Activated B cell treated with CpG ODN at 0.5 μM for 24 hours (primary cell): ENCODE measurements around the gene KRT7. TPM values are rescaled to one million over a fixed set of nuclear protein-coding genes. Genes with fewer than 3 reads are reported as not detected.

Source experiments
- ATAC-seq: fragments of 200-7000 bp; cut with Tn5 transposase; one replicate; pipeline ENCODE4 v1.10.0; 2021; ENCODE audit warnings: low read depth, mild to moderate bottlenecking, moderate library complexity
- CTCF ChIA-PET: fragments of 350-600 bp; sonication (Branson Sonifier 250); formaldehyde crosslinking; loops from one replicate; lab custom pipeline; 2021; ENCODE audit warnings: antibody characterized with exemption; lab: Charles Lee
- POLR2A ChIA-PET: fragments of 350-600 bp; sonication (Branson Sonifier 250); formaldehyde crosslinking; loops from one replicate; lab custom pipeline; 2021; ENCODE audit warnings: antibody characterized with exemption; lab: Charles Lee
- DNase-seq: peaks from one replicate; pipeline ENCODE4 v3.0.0; 2022
- H3K27ac Mint-ChIP-seq: one replicate; pipeline ENCODE4 v1.8.0; 2020; ENCODE audit warnings: mixed read lengths
- H3K27me3 Mint-ChIP-seq: one replicate; pipeline ENCODE4 v1.8.0; 2021; ENCODE audit warnings: mixed read lengths
- H3K36me3 Mint-ChIP-seq: one replicate; pipeline ENCODE4 v1.8.0; 2021; ENCODE audit warnings: low read depth, mixed read lengths
- H3K4me1 Mint-ChIP-seq: one replicate; pipeline ENCODE4 v1.8.0; 2021; ENCODE audit warnings: mixed read lengths
- H3K4me3 Mint-ChIP-seq: one replicate; pipeline ENCODE4 v1.8.0; 2020; ENCODE audit warnings: mild to moderate bottlenecking, mixed read lengths
- H3K9me3 Mint-ChIP-seq: one replicate; pipeline ENCODE4 v1.8.0; 2020; ENCODE audit warnings: mixed read lengths
- intact Hi-C: fragments of 100-400 bp; cut with micrococcal nuclease; formaldehyde crosslinking; loops from one replicate; pipeline ENCODE4 v1.15.1; 2024
- total RNA-seq: library from RNA; stranded (reverse); gene quantifications from 2 replicates; pipeline ENCODE4 v1.2.3, GENCODE V29; 2022
- TF ChIP-seq, protein P1 (sequence below): fragments of 200-600 bp; IDR thresholded peaks from one replicate; pipeline ENCODE4 v1.8.0; 2022; ENCODE audit warnings: antibody characterized with exemption, mild to moderate bottlenecking

KRT7 gene
- total RNA-seq, 1 donor from 2014 or later = 1.1 TPM

DNA sequence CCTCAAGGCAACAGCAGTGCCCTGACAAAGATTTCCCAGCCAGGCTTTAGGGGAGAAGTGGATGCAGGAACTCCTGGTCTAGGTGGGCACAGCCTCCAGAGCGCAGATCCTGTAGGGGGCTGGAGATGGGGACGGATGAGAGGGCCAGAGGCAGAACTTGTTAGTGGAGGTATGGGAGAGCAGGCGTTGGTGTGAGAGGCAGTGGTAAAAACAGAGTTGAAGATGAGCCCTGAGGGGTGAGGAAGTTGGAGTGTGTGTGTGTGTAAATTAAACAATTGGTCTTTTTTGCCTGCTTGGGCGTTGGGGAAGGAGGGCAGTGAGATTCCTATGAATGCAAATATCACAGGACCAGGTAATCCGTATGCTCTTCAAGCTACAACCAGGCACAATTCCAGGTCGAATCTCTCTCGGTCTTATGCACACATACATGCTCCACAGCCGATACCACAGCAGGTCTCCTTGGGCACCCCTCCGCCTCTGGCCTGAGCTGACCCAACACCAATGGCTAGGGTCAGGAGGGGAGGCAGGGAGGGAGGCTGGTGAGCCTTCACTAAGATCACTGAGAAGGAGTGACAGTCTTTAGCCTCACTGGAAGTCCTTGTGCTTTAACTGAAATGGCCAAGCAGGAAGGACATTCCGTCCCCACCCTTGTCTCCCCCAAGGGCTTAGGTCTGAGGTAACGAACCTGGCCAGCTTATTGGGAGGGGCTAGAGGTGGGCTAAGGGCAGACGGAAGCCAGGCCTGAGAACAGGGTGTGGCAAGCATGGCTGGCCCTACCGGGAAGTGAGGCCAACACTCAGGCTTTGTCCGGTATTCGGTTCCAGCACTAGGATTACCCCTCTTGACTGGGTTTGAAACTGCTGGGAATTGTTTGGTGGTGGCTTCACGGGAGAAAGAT lies 1.5 kb upstream of the KRT7 start:
- TF ChIP-seq, protein P1, sequence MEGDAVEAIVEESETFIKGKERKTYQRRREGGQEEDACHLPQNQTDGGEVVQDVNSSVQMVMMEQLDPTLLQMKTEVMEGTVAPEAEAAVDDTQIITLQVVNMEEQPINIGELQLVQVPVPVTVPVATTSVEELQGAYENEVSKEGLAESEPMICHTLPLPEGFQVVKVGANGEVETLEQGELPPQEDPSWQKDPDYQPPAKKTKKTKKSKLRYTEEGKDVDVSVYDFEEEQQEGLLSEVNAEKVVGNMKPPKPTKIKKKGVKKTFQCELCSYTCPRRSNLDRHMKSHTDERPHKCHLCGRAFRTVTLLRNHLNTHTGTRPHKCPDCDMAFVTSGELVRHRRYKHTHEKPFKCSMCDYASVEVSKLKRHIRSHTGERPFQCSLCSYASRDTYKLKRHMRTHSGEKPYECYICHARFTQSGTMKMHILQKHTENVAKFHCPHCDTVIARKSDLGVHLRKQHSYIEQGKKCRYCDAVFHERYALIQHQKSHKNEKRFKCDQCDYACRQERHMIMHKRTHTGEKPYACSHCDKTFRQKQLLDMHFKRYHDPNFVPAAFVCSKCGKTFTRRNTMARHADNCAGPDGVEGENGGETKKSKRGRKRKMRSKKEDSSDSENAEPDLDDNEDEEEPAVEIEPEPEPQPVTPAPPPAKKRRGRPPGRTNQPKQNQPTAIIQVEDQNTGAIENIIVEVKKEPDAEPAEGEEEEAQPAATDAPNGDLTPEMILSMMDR = no peak
- Mint-ChIP-seq H3K4me1 (no peaks in the 10 kb centered on the region), H3K27me3 (peaks cover 43% of the 10 kb centered on the region), H3K9me3 (no peaks in the 10 kb centered on the region), H3K36me3 (no peaks in the 10 kb centered on the region), H3K27ac (no peak overlapping the region), H3K4me3 (no peak overlapping the region)
- intact Hi-C loops = no loop called here
- ATAC-seq (no peak), DNase-seq (no peak)
- POLR2A ChIA-PET = no interaction called here
- CTCF ChIA-PET = no interaction called here

DNA sequence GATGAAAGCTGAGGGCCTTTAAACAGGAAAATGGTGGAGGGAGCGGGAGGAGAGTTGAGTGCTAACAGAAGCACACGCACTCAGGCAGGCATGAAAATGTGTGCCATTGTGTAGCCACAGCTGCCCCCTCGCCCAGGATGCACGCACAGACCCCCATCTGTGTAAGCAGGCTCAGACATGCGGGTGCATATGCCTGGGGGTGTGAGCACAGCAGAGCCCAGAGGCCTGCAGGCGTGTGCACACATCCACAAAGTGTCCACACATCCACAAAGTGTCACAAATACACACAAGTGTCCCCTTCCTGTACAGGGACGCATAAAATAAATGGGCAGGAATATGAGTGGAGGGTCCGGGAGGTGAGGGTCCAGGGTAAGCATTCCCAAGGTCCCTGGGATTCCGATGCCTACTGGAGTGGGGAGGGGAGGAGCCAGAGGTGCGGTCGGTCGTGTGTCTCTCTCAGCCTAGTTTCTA lies 805 bp upstream of the KRT7 start:
- intact Hi-C loops = no loop called here

DNA sequence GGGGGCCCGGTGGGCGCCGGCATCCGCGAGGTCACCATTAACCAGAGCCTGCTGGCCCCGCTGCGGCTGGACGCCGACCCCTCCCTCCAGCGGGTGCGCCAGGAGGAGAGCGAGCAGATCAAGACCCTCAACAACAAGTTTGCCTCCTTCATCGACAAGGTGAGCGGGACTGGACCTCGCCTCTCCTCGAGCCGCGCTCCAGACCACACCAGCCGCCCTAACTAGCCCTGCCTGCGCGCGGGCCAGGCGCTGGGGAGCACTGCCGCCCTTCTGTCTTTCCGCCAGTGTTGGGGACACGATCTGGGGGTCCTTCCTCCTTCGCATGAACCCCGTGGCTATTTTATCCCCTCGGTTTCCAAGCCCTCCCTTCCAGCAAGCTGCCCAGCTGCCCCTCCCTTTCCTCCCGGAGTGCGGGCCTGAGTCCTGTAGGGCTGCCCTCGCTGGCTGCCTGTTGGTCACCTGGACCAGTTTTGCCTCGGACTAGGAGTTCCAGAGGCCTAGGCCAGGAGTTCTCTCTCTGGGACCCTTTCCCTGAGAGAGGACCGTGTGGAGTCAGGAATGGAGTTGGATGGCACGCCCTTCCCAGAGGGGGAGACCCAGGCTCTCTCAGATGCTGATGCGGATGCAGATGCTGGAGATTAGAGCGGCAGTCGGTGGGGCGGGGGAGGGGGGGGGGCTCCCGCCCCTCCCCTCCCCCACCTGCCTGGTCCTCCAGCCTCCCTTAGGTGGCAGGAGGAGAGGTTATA lies 592 bp downstream of the KRT7 start:
- TF ChIP-seq, protein P1 = no peak
- Mint-ChIP-seq H3K27me3 (peaks cover 42% of the 10 kb centered on the region), H3K4me1 (no peaks in the 10 kb centered on the region), H3K9me3 (no peaks in the 10 kb centered on the region), H3K4me3 (no peak overlapping the region), H3K27ac (no peak overlapping the region), H3K36me3 (no peaks in the 10 kb centered on the region)
- ChIA-PET CTCF (no interaction called here), POLR2A (no interaction called here)
- no peak for ATAC-seq
- DNase-seq = no peak
- intact Hi-C loops = no loop called here

More for the DNA sequence above, 805 bp upstream of the KRT7 start:
- Mint-ChIP-seq H3K9me3 (no peaks in the 10 kb centered on the region), H3K36me3 (no peaks in the 10 kb centered on the region), H3K4me3 (no peak overlapping the region), H3K4me1 (no peaks in the 10 kb centered on the region), H3K27ac (no peak overlapping the region), H3K27me3 (peaks cover 42% of the 10 kb centered on the region)
- CTCF ChIA-PET = no interaction called here
- no peak for ATAC-seq
- POLR2A ChIA-PET = no interaction called here
- DNase-seq = no peak
- TF ChIP-seq, protein P1 = no peak

DNA sequence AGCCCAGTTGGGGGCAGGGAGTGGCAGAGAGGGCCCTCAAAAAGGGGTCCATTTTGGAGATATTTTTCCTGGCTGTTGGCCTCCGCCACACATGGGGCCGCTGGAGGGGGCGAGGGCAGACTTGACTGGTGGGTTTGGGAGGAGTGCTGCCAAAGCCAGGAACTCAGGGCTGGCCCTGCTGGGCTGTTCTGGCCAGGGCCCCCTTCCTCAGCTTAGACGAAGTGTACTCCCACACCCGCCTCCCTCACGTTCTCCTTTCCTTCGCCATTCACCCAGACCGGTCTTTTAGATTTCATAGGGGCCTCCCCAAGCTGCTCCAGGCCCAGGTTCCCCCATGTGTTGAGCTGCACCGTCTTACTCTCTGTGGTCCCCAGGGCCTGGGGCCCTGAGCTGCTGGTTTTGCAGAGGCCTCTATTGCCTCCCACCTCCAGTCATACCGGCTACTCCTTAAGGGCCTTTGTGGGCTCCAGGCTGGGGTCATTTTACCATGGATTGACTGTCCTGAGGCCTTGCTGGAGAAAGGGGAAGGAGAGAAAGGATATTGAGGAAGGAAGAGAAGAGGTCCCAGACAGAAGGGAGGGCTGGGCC lies 1.3 kb downstream of the KRT7 start:
- ChIA-PET CTCF (no interaction called here), POLR2A (no interaction called here)
- TF ChIP-seq, protein P1 = no peak
- H3K9me3 Mint-ChIP-seq = no peaks in the 10 kb centered on the region
- H3K4me3 Mint-ChIP-seq = no peak overlapping the region
- H3K4me1 Mint-ChIP-seq = no peaks in the 10 kb centered on the region
- intact Hi-C loops = no loop called here
- no peaks in the 10 kb centered on the region for H3K36me3 Mint-ChIP-seq
- ATAC-seq = no peak
- DNase-seq = no peak
- peaks cover 43% of the 10 kb centered on the region for H3K27me3 Mint-ChIP-seq
- no peak overlapping the region for H3K27ac Mint-ChIP-seq
